Measurements from ENCODE around the gene PER2. TPM values are rescaled to one million over a fixed set of nuclear protein-coding genes. Genes with fewer than 3 reads are reported as not detected.

PER2 gene
- total and polyA plus RNA-seq, 2 of the 13 experiments (the other 11 are each of a cell fraction or from before 2014, with no cell fraction given): 5.1 to 9.4 TPM

DNA sequence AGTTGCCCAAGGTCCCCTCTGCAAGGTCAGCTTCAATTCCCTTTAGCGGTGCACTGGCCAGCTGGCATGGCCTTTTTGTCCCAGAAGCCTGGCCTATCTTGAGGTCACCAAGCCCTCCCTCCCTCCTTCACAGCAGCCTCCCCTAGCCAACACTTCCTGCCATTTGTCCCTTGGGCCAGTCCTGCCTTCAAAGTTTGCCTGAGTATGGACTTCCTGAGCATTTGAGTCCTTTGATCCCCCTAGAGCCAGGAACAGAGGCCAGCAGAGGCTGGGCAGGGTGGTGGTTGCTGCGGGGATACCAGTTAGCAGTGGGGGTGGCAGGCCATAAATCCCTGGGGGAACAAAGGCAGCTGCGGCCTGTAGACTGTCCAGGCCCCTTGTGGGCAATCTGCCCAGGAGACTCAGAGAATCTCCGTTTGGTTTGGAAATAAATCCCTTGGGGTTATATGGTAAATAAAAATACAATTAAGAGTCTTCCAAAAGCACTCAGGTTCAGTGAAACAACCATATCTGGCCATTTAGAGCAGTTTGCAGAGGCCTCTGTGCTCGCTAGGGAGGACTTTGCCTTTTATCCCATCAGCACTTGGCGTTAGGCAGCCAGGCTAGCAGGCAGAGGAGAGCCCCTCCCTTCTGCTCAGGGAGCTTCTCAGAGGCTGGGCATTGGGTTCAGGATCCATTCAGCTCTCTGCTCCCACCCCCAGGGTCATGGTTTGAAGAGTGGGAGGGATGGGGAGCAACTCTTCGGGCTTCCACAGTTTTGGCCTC is 45.5 kb downstream of the PER2 start (continued):
- TF ChIP-seq, protein P1, sequence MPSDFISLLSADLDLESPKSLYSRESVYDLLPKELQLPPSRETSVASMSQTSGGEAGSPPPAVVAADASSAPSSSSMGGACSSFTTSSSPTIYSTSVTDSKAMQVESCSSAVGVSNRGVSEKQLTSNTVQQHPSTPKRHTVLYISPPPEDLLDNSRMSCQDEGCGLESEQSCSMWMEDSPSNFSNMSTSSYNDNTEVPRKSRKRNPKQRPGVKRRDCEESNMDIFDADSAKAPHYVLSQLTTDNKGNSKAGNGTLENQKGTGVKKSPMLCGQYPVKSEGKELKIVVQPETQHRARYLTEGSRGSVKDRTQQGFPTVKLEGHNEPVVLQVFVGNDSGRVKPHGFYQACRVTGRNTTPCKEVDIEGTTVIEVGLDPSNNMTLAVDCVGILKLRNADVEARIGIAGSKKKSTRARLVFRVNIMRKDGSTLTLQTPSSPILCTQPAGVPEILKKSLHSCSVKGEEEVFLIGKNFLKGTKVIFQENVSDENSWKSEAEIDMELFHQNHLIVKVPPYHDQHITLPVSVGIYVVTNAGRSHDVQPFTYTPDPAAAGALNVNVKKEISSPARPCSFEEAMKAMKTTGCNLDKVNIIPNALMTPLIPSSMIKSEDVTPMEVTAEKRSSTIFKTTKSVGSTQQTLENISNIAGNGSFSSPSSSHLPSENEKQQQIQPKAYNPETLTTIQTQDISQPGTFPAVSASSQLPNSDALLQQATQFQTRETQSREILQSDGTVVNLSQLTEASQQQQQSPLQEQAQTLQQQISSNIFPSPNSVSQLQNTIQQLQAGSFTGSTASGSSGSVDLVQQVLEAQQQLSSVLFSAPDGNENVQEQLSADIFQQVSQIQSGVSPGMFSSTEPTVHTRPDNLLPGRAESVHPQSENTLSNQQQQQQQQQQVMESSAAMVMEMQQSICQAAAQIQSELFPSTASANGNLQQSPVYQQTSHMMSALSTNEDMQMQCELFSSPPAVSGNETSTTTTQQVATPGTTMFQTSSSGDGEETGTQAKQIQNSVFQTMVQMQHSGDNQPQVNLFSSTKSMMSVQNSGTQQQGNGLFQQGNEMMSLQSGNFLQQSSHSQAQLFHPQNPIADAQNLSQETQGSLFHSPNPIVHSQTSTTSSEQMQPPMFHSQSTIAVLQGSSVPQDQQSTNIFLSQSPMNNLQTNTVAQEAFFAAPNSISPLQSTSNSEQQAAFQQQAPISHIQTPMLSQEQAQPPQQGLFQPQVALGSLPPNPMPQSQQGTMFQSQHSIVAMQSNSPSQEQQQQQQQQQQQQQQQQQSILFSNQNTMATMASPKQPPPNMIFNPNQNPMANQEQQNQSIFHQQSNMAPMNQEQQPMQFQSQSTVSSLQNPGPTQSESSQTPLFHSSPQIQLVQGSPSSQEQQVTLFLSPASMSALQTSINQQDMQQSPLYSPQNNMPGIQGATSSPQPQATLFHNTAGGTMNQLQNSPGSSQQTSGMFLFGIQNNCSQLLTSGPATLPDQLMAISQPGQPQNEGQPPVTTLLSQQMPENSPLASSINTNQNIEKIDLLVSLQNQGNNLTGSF (CRISPR knock-in tag; IDR thresholded peaks at IDR 0.05): no peak
- TF ChIP-seq ZNF430 (CRISPR knock-in tag; IDR thresholded peaks at IDR 0.05) (peak; percentile 62; the same call in 1 of the 2 replicates), ZNF335 (CRISPR knock-in tag; IDR thresholded peaks at IDR 0.05) (0 out of 2 replicates have a peak, but pooled peaks have one; percentile 51), KDM5B (CRISPR knock-in tag; IDR thresholded peaks at IDR 0.05; ENCODE audit: borderline replicate concordance) (peak; percentile 32; the same call in 1 of the 2 replicates), ZNF564 (CRISPR knock-in tag; IDR thresholded peaks at IDR 0.05) (no peak), CHD4 (IDR thresholded peaks at IDR 0.05; ENCODE audit: borderline replicate concordance, low read length) (no peak), SCMH1 (CRISPR knock-in tag; IDR thresholded peaks at IDR 0.05; ENCODE audit: borderline replicate concordance) (no peak), CCDC6 (CRISPR knock-in tag; IDR thresholded peaks at IDR 0.05) (no peak), SRF (IDR thresholded peaks at IDR 0.05; ENCODE audit: low read depth, low read length) (no peak), NFYB (CRISPR knock-in tag; IDR thresholded peaks at IDR 0.05) (no peak; the same call in 1 of the 2 replicates), ZNF850 (CRISPR knock-in tag; conservative IDR thresholded peaks at IDR 0.05) (no peak), ZNF343 (CRISPR knock-in tag; IDR thresholded peaks at IDR 0.05) (peak; percentile 19; the same call in 1 of the 2 replicates), ZNF572 (CRISPR knock-in tag; IDR thresholded peaks at IDR 0.05) (peak; percentile 86; the same call in 1 of the 2 replicates), ZNF143 (CRISPR knock-in tag; IDR thresholded peaks at IDR 0.05) (peak; percentile 44), TAF1 (CRISPR knock-in tag; IDR thresholded peaks at IDR 0.05) (peak; percentile 30), TCF12 (IDR thresholded peaks at IDR 0.05) (no peak), TCF12 (CRISPR knock-in tag; IDR thresholded peaks at IDR 0.05) (no peak), NCOA2 (CRISPR knock-in tag; IDR thresholded peaks at IDR 0.05) (no peak), SRY (CRISPR knock-in tag; IDR thresholded peaks at IDR 0.05) (0 out of 2 replicates have a peak, but pooled peaks have one; percentile 80), YY1 (IDR thresholded peaks at IDR 0.05; ENCODE audit: insufficient read depth, insufficient replicate concordance, low read depth, low read length) (no peak)
- TF ChIP-seq, protein P2, sequence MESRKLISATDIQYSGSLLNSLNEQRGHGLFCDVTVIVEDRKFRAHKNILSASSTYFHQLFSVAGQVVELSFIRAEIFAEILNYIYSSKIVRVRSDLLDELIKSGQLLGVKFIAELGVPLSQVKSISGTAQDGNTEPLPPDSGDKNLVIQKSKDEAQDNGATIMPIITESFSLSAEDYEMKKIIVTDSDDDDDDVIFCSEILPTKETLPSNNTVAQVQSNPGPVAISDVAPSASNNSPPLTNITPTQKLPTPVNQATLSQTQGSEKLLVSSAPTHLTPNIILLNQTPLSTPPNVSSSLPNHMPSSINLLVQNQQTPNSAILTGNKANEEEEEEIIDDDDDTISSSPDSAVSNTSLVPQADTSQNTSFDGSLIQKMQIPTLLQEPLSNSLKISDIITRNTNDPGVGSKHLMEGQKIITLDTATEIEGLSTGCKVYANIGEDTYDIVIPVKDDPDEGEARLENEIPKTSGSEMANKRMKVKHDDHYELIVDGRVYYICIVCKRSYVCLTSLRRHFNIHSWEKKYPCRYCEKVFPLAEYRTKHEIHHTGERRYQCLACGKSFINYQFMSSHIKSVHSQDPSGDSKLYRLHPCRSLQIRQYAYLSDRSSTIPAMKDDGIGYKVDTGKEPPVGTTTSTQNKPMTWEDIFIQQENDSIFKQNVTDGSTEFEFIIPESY (CRISPR knock-in tag; IDR thresholded peaks at IDR 0.05): no peak
- TF ChIP-seq, protein P3, sequence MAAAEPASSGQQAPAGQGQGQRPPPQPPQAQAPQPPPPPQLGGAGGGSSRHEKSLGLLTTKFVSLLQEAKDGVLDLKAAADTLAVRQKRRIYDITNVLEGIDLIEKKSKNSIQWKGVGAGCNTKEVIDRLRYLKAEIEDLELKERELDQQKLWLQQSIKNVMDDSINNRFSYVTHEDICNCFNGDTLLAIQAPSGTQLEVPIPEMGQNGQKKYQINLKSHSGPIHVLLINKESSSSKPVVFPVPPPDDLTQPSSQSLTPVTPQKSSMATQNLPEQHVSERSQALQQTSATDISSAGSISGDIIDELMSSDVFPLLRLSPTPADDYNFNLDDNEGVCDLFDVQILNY (CRISPR knock-in tag; conservative IDR thresholded peaks at IDR 0.05): no peak
- TF ChIP-seq, protein P4, sequence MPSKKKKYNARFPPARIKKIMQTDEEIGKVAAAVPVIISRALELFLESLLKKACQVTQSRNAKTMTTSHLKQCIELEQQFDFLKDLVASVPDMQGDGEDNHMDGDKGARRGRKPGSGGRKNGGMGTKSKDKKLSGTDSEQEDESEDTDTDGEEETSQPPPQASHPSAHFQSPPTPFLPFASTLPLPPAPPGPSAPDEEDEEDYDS (CRISPR knock-in tag; IDR thresholded peaks at IDR 0.05): peak; percentile 58
